BJ (cell line): ENCODE data around the gene NQO2. TPM values are rescaled to one million over a fixed set of nuclear protein-coding genes. Genes with fewer than 3 reads are reported as not detected.

Experiments
- CTCF ChIA-PET: fragments of 350-600 bp; formaldehyde crosslinking; extraction: SDS; loops from one replicate; lab custom pipeline; 2021; ENCODE audit warnings: antibody characterized with exemption, inconsistent platforms; lab: Yijun Ruan, JAX
- POLR2A ChIA-PET: fragments of 300-600 bp; sonication (Branson Sonifier 250); formaldehyde crosslinking; extraction: SDS; loops from one replicate; lab custom pipeline; 2021; ENCODE audit warnings: antibody characterized with exemption; lab: Charles Lee
- DNase-seq: peaks from one replicate; pipeline ENCODE4 v3.0.0-alpha.2; 2011; ENCODE audit warnings: low read depth
- H3K27me3 ChIP-seq: 2 replicates; pipeline ENCODE4 v1.6.0; 2011; ENCODE audit warnings: low read length; ENCODE audit not compliant: control insufficient read depth, insufficient read depth
- H3K36me3 ChIP-seq: 2 replicates; pipeline ENCODE4 v1.5.1; 2011; ENCODE audit warnings: low read length; ENCODE audit not compliant: control insufficient read depth, insufficient read depth
- H3K4me3 ChIP-seq: 2 replicates; pipeline ENCODE4 v1.5.1; 2011; ENCODE audit warnings: low read depth, mild to moderate bottlenecking, control low read depth, low read length
- polyA plus RNA-seq: library from polyadenylated mRNA; depleted of rRNA; stranded (reverse); fragments of >200 nt; gene quantifications from 2 replicates; pipeline ENCODE4 v1.2.3, GENCODE V29; 2011
- TF ChIP-seq, protein P1 (sequence below): IDR thresholded peaks from 2 replicates; pipeline ENCODE4 v1.5.1; 2011; ENCODE audit warnings: low read depth, mild to moderate bottlenecking, control low read depth, inconsistent platforms, low read length, moderate library complexity; ENCODE audit not compliant: insufficient read depth

Gene NQO2
- polyA plus RNA-seq, 1 experiment, result 56.2 TPM

DNA sequence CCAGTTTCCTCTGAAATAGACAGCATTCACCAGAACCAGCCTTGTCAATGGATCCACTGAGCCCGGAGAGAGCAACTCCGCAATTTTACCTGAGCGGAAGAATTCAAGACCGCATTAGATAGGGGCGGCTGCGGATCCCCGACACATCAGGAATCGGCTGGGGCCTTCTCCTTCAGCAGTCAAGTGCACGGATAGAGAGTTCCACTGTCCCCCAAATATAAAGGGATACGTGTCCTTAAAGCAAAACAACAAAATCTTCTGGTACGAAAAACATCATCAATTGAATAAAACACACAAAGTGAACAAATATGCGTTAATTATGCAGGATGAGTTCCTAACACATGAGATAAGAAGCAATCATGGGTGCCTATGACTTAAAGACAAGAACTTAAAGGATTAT, 46.6 kb upstream of the NQO2 start:
- no peak overlapping the region for H3K4me3 ChIP-seq
- TF ChIP-seq, protein P1, sequence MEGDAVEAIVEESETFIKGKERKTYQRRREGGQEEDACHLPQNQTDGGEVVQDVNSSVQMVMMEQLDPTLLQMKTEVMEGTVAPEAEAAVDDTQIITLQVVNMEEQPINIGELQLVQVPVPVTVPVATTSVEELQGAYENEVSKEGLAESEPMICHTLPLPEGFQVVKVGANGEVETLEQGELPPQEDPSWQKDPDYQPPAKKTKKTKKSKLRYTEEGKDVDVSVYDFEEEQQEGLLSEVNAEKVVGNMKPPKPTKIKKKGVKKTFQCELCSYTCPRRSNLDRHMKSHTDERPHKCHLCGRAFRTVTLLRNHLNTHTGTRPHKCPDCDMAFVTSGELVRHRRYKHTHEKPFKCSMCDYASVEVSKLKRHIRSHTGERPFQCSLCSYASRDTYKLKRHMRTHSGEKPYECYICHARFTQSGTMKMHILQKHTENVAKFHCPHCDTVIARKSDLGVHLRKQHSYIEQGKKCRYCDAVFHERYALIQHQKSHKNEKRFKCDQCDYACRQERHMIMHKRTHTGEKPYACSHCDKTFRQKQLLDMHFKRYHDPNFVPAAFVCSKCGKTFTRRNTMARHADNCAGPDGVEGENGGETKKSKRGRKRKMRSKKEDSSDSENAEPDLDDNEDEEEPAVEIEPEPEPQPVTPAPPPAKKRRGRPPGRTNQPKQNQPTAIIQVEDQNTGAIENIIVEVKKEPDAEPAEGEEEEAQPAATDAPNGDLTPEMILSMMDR, result no peak
- POLR2A ChIA-PET, result interaction anchor here (0.6 to 0.7 kb wide), 2 partner anchors 36 to 95 kb away, joined by 4 to 6 read pairs; no protein-coding TSS in a partner anchor
- CTCF ChIA-PET, result interaction anchor here (0.7 to 9.1 kb wide), 30 partner anchors 8 to 215 kb away, joined by 3 to 191 read pairs (median 8); partner anchors contain the start of genes NQO2, RIPK1 and SERPINB6
- H3K27me3 ChIP-seq, result no peaks in the 10 kb centered on the region
- H3K36me3 ChIP-seq, result peaks cover 11% of the 10 kb centered on the region
- DNase-seq, result no peak

DNA sequence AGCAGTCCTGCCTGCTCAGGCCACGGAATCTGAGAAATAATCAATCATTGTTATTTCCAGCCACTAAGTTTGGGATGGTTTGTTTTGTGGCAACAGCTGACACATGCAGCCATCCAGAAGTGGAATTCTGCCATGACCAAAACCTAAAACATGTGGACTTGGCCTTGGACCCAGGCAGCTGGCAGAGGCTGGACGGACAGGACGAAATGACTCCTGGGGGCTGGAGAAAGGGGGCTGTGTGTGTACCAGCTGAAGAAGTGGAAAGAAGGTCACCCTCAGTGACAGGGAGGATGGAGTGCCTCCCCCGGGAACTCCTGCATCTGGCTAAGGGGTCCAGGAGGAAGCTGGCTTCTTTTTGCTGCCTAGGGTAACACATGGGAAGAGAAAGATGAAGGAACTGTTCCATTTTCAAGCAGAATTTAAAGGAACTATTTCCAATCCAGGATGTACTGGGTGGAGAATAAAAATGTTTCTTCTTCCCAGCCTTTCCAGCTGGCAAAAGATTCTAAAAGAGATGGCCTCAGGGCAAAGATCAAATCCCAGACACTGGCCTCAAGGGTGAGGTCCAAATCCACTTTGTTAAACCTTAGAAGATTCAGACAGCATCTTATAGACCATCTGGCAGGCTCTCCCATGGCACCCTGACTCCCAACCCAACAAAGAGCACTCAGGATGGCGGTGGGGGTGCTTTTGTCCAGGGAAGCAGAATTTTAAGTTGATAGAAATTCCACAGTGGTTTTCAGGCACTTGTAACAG, 42.6 kb upstream of the NQO2 start:
- TF ChIP-seq, protein P1, result no peak
- CTCF ChIA-PET, result interaction anchor here (0.8 kb wide), 2 partner anchors 30 to 31 kb away, joined by 3 read pairs; no protein-coding TSS in a partner anchor
- no peak for DNase-seq
- no peak overlapping the region for H3K4me3 ChIP-seq
- POLR2A ChIA-PET, result no interaction called here
- H3K27me3 ChIP-seq, result no peaks in the 10 kb centered on the region
- H3K36me3 ChIP-seq, result peaks cover 1% of the 10 kb centered on the region; the same call in 1 of the 2 replicates

DNA sequence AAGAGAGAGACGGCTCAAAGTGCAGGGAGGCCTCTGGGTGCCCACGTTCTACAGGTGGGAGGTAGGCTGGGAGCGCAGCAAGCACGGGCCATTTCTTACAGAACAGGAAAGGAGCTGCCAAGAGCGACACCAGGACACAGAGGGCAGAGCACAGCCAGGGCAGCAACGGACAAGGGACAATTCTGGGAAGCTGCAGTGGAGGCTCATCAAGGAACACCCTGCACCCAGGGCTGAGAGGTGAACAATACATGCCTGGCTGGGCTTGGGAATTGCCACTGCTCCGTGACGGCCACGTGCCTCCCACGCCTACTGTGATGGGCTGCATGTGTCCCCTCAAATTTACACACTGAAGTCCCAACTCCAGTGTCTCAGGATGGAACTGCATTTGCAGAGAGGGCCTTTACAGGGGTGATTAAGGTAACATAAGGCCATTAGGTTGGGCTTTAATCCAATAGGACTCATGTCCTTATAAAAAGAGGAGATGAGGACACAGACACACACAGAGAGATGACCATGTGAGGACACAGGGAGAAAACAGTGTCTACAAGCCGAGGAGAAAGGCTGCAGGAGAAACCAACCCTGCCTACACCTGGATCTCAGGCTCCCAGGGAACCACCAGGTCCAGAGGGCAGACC, 41.9 kb upstream of the NQO2 start:
- ChIA-PET POLR2A (no interaction called here), CTCF (interaction anchor here (0.8 to 1.8 kb wide), 3 partner anchors 29 to 31 kb away, joined by 3 to 4 read pairs (median 3); no protein-coding TSS in a partner anchor)
- Histone ChIP-seq H3K27me3 (no peaks in the 10 kb centered on the region), H3K4me3 (no peak overlapping the region), H3K36me3 (peaks cover under 1% of the 10 kb centered on the region; the same call in 1 of the 2 replicates)
- TF ChIP-seq, protein P1, result no peak
- DNase-seq, result no peak

DNA sequence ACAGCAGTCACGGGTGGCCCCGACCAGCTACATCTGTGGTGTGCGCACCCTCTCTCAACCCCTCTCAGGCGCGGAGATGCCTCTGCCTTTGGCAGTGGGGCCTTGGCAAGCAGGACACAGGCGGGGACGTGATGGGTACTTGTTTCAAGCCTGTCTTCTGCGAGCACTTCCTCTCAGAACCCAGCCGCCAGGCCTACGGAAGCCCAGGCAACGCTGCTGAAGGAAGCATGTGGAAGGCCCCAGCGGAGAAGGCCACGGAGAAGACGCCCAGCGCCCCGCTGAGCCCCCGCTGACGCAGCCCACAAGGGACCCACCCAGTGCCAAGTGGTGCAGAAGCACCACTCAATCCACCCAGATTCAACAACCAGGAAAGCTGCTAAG, 41.4 kb upstream of the NQO2 start:
- ChIA-PET CTCF (interaction anchor here (1.8 kb wide), 1 partner anchor 30 kb away, joined by 4 read pairs; no protein-coding TSS in a partner anchor), POLR2A (no interaction called here)
- no peaks in the 10 kb centered on the region; the same call in 1 of the 2 replicates for H3K36me3 ChIP-seq
- no peaks in the 10 kb centered on the region for H3K27me3 ChIP-seq
- no peak for DNase-seq
- H3K4me3 ChIP-seq, result no peak overlapping the region
- TF ChIP-seq, protein P1, result no peak

DNA sequence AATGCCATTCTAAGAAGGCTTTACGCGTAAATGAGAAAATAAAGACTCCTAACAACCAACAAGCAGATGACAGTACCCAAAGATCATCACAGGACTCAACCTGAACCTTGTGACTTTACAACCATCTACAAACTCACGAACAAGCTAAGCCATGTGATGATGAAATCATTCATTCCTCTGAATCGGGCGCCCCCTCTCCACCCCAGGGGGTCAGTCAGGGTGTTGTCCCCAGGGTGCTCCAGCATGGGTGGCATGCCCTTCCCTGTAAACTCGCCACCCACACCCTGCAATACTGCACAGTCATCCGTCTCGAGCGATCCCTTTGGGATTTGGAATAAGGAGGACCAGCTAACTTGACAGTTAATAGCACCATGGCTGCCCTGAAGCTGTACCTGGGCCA, 40.9 kb upstream of the NQO2 start:
- TF ChIP-seq, protein P1, result no peak
- no peak for DNase-seq
- ChIA-PET CTCF (interaction anchor here (1.8 kb wide), 1 partner anchor 30 kb away, joined by 4 read pairs; no protein-coding TSS in a partner anchor), POLR2A (no interaction called here)
- H3K36me3 ChIP-seq, result no peaks in the 10 kb centered on the region; the same call in 1 of the 2 replicates
- H3K27me3 ChIP-seq, result no peaks in the 10 kb centered on the region
- H3K4me3 ChIP-seq, result no peak overlapping the region
